HG03095 (cell line): ENCODE results near the gene CENPP.

Source experiments
- ATAC-seq: cut with Tn5 transposase; IDR thresholded peaks from one replicate; pipeline ENCODE4 v1.9.1; 2021; ENCODE audit warnings: moderate library complexity; ENCODE audit not compliant: unreplicated experiment

Gene CENPP

DNA sequence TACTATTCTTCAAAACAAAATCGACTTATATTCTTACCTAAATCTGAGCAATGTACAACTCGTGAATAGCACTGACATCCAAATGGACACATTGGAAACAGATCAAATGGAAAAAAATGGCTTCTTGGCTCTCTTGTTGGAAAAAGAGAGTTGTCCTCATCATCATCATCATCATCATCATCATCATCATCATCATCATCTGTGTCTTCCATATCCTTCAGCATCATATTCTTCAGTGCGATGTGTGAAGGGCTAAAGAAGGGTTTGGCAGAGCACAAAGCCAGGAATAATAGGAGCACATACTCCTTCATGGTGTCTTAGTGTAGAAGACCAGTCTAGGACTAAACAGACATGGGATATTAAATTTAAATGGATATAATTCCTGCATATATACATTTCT, 148.8 kb downstream of the CENPP start:
- no peak for ATAC-seq

DNA sequence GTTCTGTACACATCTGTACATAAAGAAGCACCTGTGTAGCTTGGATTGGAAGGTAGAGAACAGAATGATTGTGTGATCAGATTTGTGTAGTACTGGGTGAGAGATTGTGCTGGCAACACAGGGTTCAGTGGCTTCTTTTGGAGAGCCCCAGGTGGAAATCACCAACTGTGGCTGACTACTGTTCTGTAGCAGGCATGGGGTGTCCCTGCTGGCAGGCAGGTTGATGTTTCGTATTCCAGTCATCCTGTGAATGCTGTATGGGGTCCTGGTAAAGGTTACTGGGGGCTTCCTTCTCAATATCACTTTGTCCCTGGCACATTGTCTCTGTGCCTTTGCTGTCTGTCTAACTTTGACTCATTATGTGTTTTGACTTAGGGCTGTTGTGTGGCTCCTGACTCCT, 151.2 kb downstream of the CENPP start:
- ATAC-seq, result peak; percentile 48

DNA sequence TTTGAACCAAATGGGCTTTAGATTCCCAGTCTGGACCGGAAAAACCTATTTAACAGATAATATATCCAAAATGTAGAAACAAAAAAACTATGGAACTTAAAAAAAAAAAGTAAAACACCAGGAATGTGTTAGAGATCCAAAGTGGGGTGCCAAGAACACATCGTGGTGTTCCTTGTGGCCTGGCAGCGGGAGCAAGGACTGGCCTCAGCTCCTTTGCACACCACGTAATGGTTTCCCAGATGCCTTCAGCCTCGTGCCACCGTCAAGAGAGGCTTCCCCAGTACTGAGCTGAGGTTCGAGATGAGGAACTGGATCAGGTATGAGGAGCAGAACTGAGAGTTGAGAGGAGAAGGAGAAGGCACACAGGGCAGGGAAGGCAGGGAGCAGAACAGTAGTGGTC, 153.0 kb downstream of the CENPP start:
- ATAC-seq, result no peak

- ATAC-seq, result no peak
These were observed 153.6 kb downstream of the CENPP start for GRCh38 chr9:92479346-92479745.

- no peak for ATAC-seq
These were observed 154.6 kb downstream of the CENPP start for GRCh38 chr9:92480291-92480771.

GRCh38 chr9:92480986-92481633, 155.4 kb downstream of the CENPP start:
- peak; percentile 57 for ATAC-seq

- ATAC-seq, result no peak
These were observed 156.6 kb downstream of the CENPP start, which contains the start of gene ASPN for GRCh38 chr9:92482329-92482728. Gene ASPN (minus strand): TSS chr9:92482506.

- ATAC-seq, result no peak
These were observed 157.1 kb downstream of the CENPP start for GRCh38 chr9:92482805-92483204.

GRCh38 chr9:92483627-92484545, 158.1 kb downstream of the CENPP start:
- ATAC-seq, result no peak

DNA sequence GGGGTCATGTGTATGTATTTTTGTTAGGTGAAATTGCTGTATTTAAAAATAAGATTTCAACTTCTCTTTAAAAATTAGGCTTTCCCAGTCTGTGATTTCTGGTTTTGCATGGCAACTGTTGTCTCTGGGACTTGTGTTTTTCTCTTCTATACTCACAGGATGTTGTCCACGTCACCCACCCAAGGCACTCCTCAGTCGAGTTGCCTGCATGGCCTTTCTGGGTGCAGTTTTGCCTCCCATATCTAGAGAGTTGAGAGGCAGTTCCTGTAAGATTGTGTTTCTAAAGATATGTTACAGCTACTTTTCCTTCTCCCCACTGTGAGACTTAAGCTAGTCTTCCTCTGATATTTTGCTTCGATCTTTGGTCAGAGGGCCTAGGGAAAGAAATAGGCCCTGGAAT, 158.8 kb downstream of the CENPP start:
- ATAC-seq, result no peak

GRCh38 chr9:92486371-92486770, 160.6 kb downstream of the CENPP start:
- ATAC-seq, result no peak

DNA sequence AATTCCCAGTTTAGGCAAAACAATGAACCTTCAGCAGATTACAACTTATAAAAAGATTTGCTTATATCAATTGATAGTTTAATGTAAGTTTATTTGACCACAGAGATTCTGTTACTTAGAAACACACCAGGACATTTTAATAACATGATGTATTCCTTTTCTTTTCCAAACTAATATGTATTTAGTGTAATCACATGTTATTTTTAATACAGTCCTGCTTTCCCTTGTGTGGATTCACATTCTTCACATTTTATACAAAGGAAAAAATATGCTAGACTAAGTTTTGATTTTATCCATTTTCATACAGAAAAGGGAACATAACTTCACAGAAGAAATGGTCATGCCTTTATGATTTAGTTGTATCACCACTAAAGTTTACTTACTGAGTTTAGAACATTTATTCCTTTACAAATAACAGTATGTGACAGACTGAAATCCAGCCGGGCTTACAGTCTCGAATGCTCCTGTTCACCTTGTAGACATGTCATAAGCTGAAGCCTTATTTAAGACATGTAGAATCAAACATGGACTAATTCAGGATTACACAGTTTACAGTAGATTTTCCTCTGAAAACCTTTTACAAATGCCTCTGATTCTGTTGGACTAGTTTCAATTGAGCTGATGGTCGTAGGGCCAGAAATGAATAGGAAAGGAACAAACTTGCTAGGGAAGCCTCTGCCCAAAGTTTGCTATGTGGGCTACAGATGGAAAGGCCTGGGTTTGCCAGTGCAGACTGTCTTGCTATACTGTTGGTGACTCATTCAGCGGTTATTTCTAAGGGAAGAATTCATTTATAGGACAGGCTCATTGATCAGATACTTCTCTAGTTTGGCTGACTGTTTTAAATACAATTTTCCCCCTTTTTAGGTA, 163.2 kb downstream of the CENPP start:
- ATAC-seq, result no peak

DNA sequence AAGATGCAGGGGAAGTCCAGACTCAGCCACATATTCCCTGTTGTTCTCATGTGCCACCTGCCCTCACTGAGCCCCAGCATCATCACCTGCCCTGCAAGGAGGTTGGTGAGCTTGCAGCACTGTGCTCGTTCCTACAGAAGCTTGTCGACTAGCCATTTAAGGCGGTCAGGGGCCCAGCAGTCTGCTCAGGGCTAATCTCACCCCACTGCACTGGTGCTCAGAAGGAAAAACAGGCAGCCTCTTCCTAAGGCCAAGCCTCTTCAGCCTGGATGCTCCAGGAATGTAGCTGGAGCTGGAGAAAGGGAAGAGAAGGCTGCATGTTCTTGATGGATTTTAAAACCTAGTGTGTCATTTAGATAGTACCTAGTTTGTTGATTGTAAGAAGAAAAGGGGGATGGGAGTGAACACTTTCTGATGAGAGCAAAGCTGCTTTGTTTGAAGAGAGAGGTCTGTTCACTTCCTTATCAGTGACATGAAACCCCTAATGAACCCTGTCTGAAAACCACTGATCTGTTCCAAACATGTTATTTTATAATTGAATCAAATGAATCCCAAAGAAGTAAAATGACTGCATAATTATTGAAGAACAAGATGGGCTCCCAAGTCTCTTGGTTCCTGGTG, 167.1 kb downstream of the CENPP start:
- ATAC-seq, result no peak

GRCh38 chr9:92493749-92494387, 168.1 kb downstream of the CENPP start:
- ATAC-seq, result no peak

GRCh38 chr9:92494856-92495255, 169.1 kb downstream of the CENPP start:
- ATAC-seq, result no peak

DNA sequence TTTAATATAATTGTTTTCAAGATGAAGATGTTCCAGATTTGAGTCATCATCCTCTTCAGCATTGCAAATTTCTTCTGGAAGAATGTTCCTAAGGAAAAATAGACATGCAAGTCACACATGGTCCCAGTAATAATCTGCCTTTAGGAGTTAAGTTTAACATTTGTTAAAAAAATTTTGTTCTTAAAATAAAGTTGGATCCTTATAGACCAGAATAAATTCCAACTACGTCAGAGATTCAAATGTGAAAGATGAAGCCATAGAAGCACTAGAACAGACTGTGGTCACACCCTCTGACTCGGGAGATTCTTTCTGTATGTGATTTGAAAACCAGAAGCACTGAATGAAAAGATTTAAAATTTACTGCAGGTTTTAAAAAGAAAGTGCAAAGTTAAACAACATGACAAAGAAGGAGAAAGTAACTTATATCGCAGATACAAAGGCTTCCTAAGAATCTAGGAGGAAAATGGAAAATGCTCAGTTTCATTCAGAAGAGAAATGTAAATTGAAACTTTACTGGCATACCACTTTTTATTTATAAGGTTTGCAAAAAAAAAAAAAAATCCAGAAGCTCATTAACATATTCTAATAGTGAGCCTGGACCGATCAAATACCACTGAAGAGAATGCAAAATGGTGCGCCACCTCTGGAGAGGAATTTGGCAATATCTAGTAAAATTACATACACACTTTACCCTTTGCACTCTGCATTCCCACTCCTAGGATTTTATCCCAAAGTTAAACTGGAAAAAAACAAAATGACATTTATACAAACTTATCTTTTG, 170.8 kb downstream of the CENPP start:
- ATAC-seq, result no peak

GRCh38 chr9:92499701-92500100, 173.9 kb downstream of the CENPP start:
- no peak for ATAC-seq

DNA sequence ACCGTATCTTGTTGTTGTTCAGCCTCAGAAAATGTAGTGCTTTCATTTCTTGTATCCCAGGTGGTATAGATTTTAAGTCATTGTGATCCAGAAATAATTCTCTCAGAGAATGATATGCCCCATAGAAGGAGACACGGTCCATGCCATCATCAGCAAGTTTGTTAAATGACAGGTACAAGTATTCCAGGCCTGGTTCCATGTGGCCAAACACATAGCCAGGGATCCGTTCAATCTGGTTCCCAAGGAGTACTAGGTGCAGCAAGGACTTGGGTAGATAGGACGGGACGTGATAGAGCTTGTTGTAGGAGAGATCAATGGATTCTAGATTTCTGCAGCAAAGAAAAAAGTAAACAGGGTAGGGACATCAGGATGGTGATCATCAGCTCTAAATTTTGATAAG, 175.0 kb downstream of the CENPP start:
- no peak for ATAC-seq

- ATAC-seq, result no peak
These were observed 176.1 kb downstream of the CENPP start for GRCh38 chr9:92501671-92502393.
